SK-N-SH (cell line): ENCODE data around the gene CLN3. TPM values are rescaled to one million over a fixed set of nuclear protein-coding genes. Genes with fewer than 3 reads are reported as not detected.

Experiments
- CTCF ChIA-PET: fragments of 300-600, 350-600 bp; formaldehyde crosslinking; extraction: SDS; loops from one replicate; lab custom pipeline; 2021; lab: Yijun Ruan, JAX
- POLR2A ChIA-PET: fragments of 350-600 bp; sonication (Branson Sonifier 250); formaldehyde crosslinking; extraction: SDS; loops from one replicate; lab custom pipeline; 2020; ENCODE audit warnings: antibody characterized with exemption, inconsistent platforms; lab: Yijun Ruan, JAX
- DNase-seq: peaks from one replicate; pipeline ENCODE4 v3.0.0; 2012
- H2AFZ ChIP-seq: fragments of 200-600 bp; sonication (generic); 2 replicates; pipeline ENCODE4 v1.8.1; 2016; ENCODE audit warnings: antibody characterized with exemption, mild to moderate bottlenecking, low read depth
- H3F3A ChIP-seq: fragments of 200-600 bp; sonication (generic); replicated peaks from 2 replicates; pipeline ENCODE3; 2016; ENCODE audit warnings: antibody characterized with exemption, mild to moderate bottlenecking; ENCODE audit not compliant: insufficient read depth
- H3K27ac ChIP-seq, 2 experiments: fragments of 200-500 bp in 1 of 2; fragments of 200-600 bp in 1 of 2; sonication (Bioruptor generic) in 1 of 2; sonication (generic), shearing (Covaris generic) in 1 of 2; 2 replicates each; pipeline versions ENCODE4 v1.5.1 to v1.6.1; 2014 to 2016; ENCODE audit warnings: low read depth in 2 of 2, inconsistent platforms in 1 of 2, low read length in 1 of 2, mild to moderate bottlenecking in 1 of 2, mixed read lengths in 1 of 2
- H3K27me3 ChIP-seq: fragments of 200-600 bp; sonication (generic), shearing (Covaris generic); 2 replicates; pipeline ENCODE4 v1.6.1; 2016; ENCODE audit warnings: mixed run types; ENCODE audit not compliant: insufficient read depth
- H3K36me3 ChIP-seq, 2 experiments: fragments of 200-500 bp in 1 of 2; fragments of 200-600 bp in 1 of 2; sonication (Bioruptor generic) in 1 of 2; sonication (generic) in 1 of 2; replicated peaks in 1 of 2; 2 replicates each; pipeline versions ENCODE3 to v1.5.1; 2014 to 2016; ENCODE audit warnings: low read length in 1 of 2, mild to moderate bottlenecking in 1 of 2; ENCODE audit not compliant: insufficient read depth in 2 of 2, control insufficient read depth in 1 of 2
- H3K4me1 ChIP-seq, 2 experiments: fragments of 200-500 bp in 1 of 2; fragments of 200-600 bp in 1 of 2; sonication (Bioruptor generic) in 1 of 2; sonication (generic), shearing (Covaris generic) in 1 of 2; 2 replicates each; pipeline versions ENCODE4 v1.5.1 to v1.6.1; 2014 to 2016; ENCODE audit warnings: low read depth in 1 of 2, low read length in 1 of 2, mixed run types in 1 of 2; ENCODE audit not compliant: insufficient read depth in 2 of 2, control insufficient read depth in 1 of 2
- H3K4me2 ChIP-seq: fragments of 200-600 bp; sonication (generic), shearing (Covaris generic); 2 replicates; pipeline ENCODE4 v1.6.1; 2017; ENCODE audit warnings: mixed run types
- H3K4me3 ChIP-seq, 2 experiments: fragments of 200-500 bp in 1 of 2; fragments of 200-600 bp in 1 of 2; sonication (Bioruptor generic) in 1 of 2; sonication (generic), shearing (Covaris generic) in 1 of 2; 2 replicates each; pipeline versions ENCODE4 v1.5.1 to v1.8.1; 2014 to 2016; ENCODE audit warnings: low read depth in 2 of 2, inconsistent platforms in 1 of 2, low read length in 1 of 2, mild to moderate bottlenecking in 1 of 2, mixed read lengths in 1 of 2, moderate library complexity in 1 of 2
- H3K79me2 ChIP-seq: fragments of 200-600 bp; sonication (generic); 2 replicates; pipeline ENCODE4 v1.8.1; 2017; ENCODE audit warnings: mild to moderate bottlenecking; ENCODE audit not compliant: insufficient read depth
- H3K9ac ChIP-seq: fragments of 200-600 bp; sonication (generic); 2 replicates; pipeline ENCODE4 v1.6.1; 2017; ENCODE audit warnings: mixed run types
- H3K9me2 ChIP-seq: fragments of 200-600 bp; sonication (generic); 2 replicates; pipeline ENCODE4 v1.6.1; 2017; ENCODE audit warnings: mixed run types
- H3K9me3 ChIP-seq: fragments of 200-600 bp; sonication (generic); 2 replicates; pipeline ENCODE4 v1.6.1; 2017; ENCODE audit warnings: mixed run types, mild to moderate bottlenecking, moderate library complexity
- H4K20me1 ChIP-seq: fragments of 200-600 bp; sonication (generic); 2 replicates; pipeline ENCODE4 v1.6.1; 2017; ENCODE audit warnings: mild to moderate bottlenecking, mixed run types; ENCODE audit not compliant: insufficient read depth
- EP300 ChIP-seq, 2 experiments: IDR thresholded peaks; 2 replicates each; pipeline versions ENCODE4 v1.4.0 to v1.6.1; 2012; ENCODE audit warnings: borderline replicate concordance in 1 of 2, low read depth in 1 of 2, low read length in 1 of 2
- FOSL2 ChIP-seq: IDR thresholded peaks from 2 replicates; pipeline ENCODE4 v1.4.0; 2012; ENCODE audit warnings: low read depth, mild to moderate bottlenecking, moderate library complexity, borderline replicate concordance
- GABPA ChIP-seq: IDR thresholded peaks from 2 replicates; pipeline ENCODE4 v1.4.0; 2012; ENCODE audit warnings: low read depth, mild to moderate bottlenecking
- MAX ChIP-seq: IDR thresholded peaks from 2 replicates; pipeline ENCODE4 v1.4.0; 2012; ENCODE audit warnings: low read depth
- MXI1 ChIP-seq: IDR thresholded peaks from 2 replicates; pipeline ENCODE4 v1.6.1; 2012; ENCODE audit warnings: mild to moderate bottlenecking, low read depth, low read length, improper control_type of control experiment
- NRF1 ChIP-seq: IDR thresholded peaks from 2 replicates; pipeline ENCODE4 v1.6.1; 2012; ENCODE audit warnings: low read depth, mild to moderate bottlenecking, low read length
- POLR2AphosphoS5 ChIP-seq: IDR thresholded peaks from 2 replicates; pipeline ENCODE4 v1.6.1; 2012; ENCODE audit warnings: low read depth, low read length
- RAD21 ChIP-seq: IDR thresholded peaks from 2 replicates; pipeline ENCODE4 v1.6.1; 2012; ENCODE audit warnings: mild to moderate bottlenecking, low read length
- RFX5 ChIP-seq: IDR thresholded peaks from 2 replicates; pipeline ENCODE4 v1.6.1; 2012; ENCODE audit warnings: mild to moderate bottlenecking, improper control_type of control experiment, low read length
- RXRA ChIP-seq: IDR thresholded peaks from 2 replicates; pipeline ENCODE4 v1.4.0; 2012; ENCODE audit warnings: low read depth, mild to moderate bottlenecking, borderline replicate concordance
- SMC3 ChIP-seq: IDR thresholded peaks from 2 replicates; pipeline ENCODE4 v1.6.1; 2012; ENCODE audit warnings: low read depth, low read length, improper control_type of control experiment
- TAF1 ChIP-seq: IDR thresholded peaks from 2 replicates; pipeline ENCODE4 v1.6.1; 2012; ENCODE audit warnings: low read depth, mild to moderate bottlenecking, low read length, moderate library complexity, borderline replicate concordance
- TEAD4 ChIP-seq: IDR thresholded peaks from 2 replicates; pipeline ENCODE4 v1.4.0; 2012; ENCODE audit warnings: mild to moderate bottlenecking, borderline replicate concordance; ENCODE audit not compliant: insufficient read depth
- USF1 ChIP-seq: IDR thresholded peaks from 2 replicates; pipeline ENCODE4 v1.4.0; 2012; ENCODE audit warnings: low read depth, borderline replicate concordance
- USF2 ChIP-seq: fragments of 150-350 bp; IDR thresholded peaks from 2 replicates; pipeline ENCODE4 v1.6.1; 2017; ENCODE audit warnings: antibody characterized with exemption, low read length, low read depth, borderline replicate concordance
- ZBTB33 ChIP-seq: IDR thresholded peaks from 2 replicates; pipeline ENCODE4 v1.4.0; 2012; ENCODE audit warnings: low read depth, borderline replicate concordance
- WGBS: methylation state at CpG from one replicate; pipeline ENCODE4 v1.1.6; 2017; ENCODE audit warnings: low lambda C conversion rate; 5-methylcytosine and 5-hydroxymethylcytosine counted together
- polyA plus RNA-seq, 3 experiments: library from polyadenylated mRNA; depleted of rRNA; stranded (reverse); fragments of >200 nt; gene quantifications; 2 replicates each; pipeline ENCODE4 v1.2.3, GENCODE V29; 2012
- TF ChIP-seq, protein P1 (sequence below): fragments of 200-600 bp; sonication (generic); IDR thresholded peaks from 2 replicates; pipeline ENCODE4 v1.6.1; 2017; ENCODE audit warnings: antibody characterized with exemption, mild to moderate bottlenecking, moderate library complexity
- TF ChIP-seq, protein P2 (sequence below): IDR thresholded peaks from 2 replicates; pipeline ENCODE4; 2012

CLN3 gene
- polyA plus RNA-seq, 1 of the 3 experiments (the other 2 are of a cell fraction) = 18.5 TPM

DNA sequence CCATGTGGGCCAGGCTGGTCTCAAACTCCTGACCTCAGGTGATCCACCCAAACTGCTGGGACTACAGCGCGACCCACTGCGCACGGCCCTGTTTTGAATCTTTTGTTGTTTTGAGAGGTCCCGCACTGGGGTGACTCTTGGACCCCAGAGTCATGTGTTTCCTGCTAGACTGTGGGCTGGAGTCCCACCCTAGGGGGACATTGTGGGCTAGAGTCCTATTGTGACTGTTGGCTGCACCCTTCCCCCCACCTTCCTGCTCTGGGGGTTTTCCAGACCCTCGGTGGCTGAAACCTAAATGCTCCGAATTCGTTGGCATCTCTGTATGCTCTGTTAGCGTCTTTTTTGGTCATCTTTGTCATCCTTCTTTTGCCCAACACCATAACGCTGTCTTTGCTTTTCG lies 30.9 kb upstream of the CLN3 start:
- H3K4me1 ChIP-seq = no peaks in the 10 kb centered on the region
- H3K9me3 ChIP-seq = no peaks in the 10 kb centered on the region
- 78% methylated on average over 11 of the region's 11 CpGs for WGBS
- no peak for DNase-seq
- no peak overlapping the region for H3K27ac ChIP-seq
- no peaks in the 10 kb centered on the region for H3K79me2 ChIP-seq
- no peaks in the 10 kb centered on the region for H3K36me3 ChIP-seq
- H3K4me2 ChIP-seq = no peak overlapping the region
- POLR2A ChIA-PET = no interaction called here
- H3F3A ChIP-seq = no peaks in the 10 kb centered on the region
- no peaks in the 10 kb centered on the region for H4K20me1 ChIP-seq
- no peak overlapping the region for H3K9ac ChIP-seq
- H3K27me3 ChIP-seq = no peaks in the 10 kb centered on the region
- no peak overlapping the region for H2AFZ ChIP-seq
- TF ChIP-seq, protein P1, sequence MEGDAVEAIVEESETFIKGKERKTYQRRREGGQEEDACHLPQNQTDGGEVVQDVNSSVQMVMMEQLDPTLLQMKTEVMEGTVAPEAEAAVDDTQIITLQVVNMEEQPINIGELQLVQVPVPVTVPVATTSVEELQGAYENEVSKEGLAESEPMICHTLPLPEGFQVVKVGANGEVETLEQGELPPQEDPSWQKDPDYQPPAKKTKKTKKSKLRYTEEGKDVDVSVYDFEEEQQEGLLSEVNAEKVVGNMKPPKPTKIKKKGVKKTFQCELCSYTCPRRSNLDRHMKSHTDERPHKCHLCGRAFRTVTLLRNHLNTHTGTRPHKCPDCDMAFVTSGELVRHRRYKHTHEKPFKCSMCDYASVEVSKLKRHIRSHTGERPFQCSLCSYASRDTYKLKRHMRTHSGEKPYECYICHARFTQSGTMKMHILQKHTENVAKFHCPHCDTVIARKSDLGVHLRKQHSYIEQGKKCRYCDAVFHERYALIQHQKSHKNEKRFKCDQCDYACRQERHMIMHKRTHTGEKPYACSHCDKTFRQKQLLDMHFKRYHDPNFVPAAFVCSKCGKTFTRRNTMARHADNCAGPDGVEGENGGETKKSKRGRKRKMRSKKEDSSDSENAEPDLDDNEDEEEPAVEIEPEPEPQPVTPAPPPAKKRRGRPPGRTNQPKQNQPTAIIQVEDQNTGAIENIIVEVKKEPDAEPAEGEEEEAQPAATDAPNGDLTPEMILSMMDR = no peak
- TF ChIP-seq POLR2AphosphoS5 (no peak), FOSL2 (no peak), MAX (no peak), SMC3 (no peak), RFX5 (no peak), RXRA (no peak), NRF1 (no peak), MXI1 (no peak), RAD21 (no peak), TEAD4 (no peak), ZBTB33 (no peak), EP300 (IDR thresholded peaks at IDR 0.05; ENCODE audit: borderline replicate concordance in 1 of 2, low read depth in 1 of 2, low read length in 1 of 2) (no peak), USF2 (no peak), GABPA (no peak), USF1 (no peak), TAF1 (no peak)
- TF ChIP-seq, protein P2, sequence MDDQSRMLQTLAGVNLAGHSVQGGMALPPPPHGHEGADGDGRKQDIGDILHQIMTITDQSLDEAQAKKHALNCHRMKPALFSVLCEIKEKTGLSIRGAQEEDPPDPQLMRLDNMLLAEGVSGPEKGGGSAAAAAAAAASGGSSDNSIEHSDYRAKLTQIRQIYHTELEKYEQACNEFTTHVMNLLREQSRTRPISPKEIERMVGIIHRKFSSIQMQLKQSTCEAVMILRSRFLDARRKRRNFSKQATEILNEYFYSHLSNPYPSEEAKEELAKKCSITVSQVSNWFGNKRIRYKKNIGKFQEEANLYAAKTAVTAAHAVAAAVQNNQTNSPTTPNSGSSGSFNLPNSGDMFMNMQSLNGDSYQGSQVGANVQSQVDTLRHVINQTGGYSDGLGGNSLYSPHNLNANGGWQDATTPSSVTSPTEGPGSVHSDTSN = no peak
- no peak overlapping the region for H3K4me3 ChIP-seq
- CTCF ChIA-PET = no interaction called here
- H3K9me2 ChIP-seq = no peaks in the 10 kb centered on the region
